Activated CD4-positive, alpha-beta T cell treated with anti-CD3 and anti-CD28 coated beads, Interleukin-2, amount 50 U/mL, for 4 hours (primary cell): ENCODE results near the gene OR2A7.
"Not testable (repeated sequence)": the region's sequence is repeated elsewhere in the genome, so short reads cannot be mapped to it uniquely, and the experiment has no call there.

Source experiments
- DNase-seq, 2 experiments: peaks; one replicate each; pipeline ENCODE4 v3.0.0-alpha.2; 2020

The OR2A7 gene

DNA sequence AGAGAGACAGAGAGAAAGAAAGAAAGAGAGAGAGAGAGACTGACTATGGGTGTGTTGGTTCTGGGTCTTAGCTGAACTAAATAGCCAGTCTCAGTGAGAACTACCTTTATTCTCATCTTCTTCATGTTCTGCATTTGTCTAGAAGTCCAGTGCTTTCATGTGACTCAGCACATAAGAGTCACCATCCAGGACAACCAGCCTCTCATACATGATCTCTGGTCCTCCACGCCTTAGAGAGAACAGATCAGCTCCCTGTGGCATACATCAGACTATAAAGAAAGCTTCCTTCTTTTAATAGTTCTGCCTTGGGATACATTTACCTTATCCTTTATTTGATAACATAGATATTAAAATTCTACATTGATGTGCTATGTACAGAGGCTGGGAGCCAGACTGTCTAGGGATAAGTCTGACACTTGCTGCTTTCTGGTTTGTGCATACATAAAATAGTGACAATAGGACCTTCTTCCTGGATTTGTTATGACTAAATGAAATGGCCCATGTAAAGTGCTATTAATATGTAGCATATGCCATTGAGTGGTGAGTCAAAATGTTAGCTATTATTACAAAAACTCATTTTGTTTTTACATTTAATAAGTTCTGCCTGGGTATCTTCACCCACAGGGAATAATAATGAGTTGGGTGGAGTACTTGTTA is 16.8 kb downstream of the OR2A7 start:
- DNase-seq, result not testable (repeated sequence)

DNA sequence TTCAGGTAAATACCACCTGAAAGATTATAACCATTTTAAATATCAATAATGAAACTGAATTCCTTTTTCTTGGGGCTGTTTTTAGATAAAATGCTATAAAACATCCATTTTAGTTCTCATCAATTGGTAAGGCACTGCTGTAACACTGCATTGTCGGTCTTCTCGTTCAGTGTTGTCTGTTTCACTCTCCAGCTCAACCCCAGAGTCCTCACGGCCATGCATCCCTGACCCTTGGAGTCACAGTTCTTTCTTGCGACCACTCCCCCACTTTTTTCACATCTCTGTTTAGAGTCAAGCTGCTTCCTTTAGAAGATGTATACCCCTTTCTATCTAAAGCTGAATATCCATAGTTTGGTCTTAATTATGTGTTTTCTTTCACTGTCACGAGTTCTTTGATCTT is 17.6 kb downstream of the OR2A7 start:
- not testable (repeated sequence) for DNase-seq

DNA sequence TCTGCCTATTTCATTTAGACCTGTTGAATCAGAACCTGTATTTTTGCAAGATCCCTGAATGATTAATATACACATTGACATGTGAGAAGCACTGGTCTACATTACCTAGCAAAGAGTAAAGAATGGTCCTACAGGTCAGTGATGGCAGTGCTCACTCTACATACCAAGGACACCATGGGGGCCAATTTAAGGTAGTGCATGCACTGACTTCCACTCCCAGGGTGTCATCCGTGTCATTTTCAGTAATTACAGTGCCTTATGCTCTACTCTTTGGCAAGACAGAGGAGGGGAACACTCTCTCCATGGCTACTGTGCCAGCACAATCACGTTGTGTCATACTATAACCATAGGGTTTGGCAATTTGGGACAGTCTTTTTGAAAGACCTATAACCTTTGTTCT is 19.2 kb downstream of the OR2A7 start:
- not testable (repeated sequence) for DNase-seq

DNA sequence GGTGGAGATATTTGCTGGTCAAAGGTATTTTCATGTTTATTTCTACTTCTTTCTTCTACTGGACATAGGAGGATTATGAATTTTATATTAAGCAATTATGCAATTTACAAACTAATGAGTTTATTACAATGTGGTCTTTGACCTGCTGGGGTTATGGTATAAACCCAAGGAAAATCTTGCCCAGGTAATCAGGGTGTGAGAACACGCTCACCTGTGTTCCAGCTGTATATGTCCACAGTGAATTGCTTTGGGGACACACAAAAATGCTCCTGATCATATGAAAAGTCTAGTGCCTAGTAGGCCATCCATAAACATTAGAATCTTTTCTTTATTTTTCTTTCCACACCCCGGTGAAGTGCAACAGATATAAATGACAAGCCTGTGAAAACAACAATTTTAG is 25.2 kb downstream of the OR2A7 start, which contains the start of gene OR2A42:
Gene OR2A42 (minus strand): TSS at position 241 of the 400 bp plus-strand sequence. CDS start 6,762 bp downstream, outside the sequence.
- not testable (repeated sequence) for DNase-seq

DNA sequence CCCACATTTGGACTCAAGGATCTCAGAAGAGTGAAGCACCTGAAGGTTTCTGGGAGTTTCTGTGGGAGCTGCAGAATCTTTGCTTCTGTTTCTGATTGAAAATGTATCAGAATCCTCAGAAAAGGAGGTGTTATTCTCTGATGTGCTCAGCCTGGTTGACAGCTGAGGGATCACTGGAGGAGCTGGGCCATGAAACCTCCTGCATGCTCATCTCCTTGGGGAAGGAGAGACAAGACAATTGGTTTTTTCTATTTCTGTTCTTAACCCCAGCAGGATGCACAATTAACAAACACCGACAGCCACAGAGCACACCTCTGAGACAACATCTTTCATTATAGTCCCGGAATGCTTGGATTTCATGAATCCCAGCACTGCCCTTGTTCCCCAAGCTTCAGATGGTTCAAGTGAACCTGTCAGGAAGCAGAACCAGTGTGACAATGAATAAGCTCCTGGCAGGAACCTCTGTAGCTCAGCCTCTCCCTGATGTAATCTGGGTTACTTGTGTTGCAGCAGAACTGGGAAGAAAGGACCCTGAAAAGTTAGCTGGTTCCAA is 26.0 kb downstream of the OR2A7 start:
- not testable (repeated sequence) for DNase-seq

DNA sequence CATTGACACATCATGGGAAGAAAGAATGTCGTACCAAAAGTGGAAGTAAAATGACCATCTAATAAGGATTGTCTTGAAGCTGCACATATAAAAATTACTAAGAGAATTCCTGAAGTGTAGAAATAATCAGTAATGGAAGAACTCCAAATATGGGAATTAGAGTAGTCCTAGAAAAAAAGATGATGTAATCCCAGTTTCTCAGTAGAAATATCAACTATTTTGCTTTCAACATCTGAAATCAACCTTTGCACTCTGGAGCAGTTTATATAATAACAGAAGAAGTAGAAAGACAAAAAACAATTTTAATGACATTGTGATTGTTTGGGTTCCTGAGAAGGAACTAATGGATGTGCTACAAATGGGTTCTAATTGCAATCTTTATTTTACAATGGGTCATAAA is 31.6 kb downstream of the OR2A7 start:
- not testable (repeated sequence) for DNase-seq

DNA sequence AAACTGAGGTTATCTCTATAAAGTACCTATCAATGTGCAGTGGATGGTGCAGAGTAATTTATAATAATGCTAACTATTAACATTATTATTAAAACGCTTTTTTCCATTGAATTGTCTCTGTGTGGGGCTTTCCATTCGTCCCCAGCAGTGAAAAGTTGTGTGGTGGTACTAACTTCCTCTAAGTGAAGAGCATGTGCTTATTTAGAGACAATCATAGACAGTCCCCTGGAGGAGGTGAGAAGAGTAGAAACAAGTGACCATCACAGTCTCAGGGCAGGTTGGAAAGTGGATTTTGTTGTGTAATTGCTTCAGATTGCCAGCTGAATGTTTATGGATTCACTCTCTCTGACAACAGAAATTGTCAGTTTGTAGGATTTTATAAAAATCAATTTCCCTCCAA is 33.6 kb downstream of the OR2A7 start:
- not testable (repeated sequence) for DNase-seq

DNA sequence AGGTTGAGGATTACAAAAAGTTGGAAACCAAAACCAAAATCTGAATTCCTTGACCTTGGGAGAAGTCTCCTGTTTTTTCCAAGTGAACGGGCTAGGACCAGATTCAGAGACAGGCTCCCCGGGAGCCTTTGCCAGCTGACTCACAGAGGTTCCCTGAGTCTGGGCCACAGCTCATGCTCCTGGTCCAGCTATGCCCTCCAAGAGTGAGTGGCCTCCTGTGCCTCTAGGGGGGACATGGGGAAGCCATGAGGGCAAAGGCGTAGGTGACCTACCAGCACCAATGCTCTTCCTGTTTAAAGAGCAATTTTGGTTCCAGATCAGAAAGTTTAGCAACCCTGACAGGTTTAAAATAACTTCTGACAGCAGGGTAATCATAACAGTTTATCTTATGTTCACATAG is 35.8 kb downstream of the OR2A7 start:
- DNase-seq, result not testable (repeated sequence)

DNA sequence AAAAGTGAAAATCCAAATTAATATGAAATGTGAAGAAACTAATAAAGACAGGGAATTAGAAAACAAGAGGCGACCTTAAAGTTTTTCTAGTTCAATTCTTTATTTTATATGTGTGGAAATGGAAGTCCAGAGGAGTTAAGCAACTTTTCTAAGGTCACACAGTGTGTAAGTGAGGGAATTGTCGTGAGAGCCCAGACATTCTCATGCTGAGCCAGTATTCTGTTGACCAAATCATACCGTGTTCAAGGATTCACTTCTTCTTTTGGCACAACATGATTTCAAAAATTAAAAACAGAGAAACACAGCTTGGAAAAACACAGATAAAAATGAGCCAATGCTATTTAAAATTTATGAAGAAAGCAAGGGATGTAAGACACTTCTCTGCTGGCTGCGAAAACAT is 37.7 kb downstream of the OR2A7 start:
- DNase-seq, result not testable (repeated sequence)

DNA sequence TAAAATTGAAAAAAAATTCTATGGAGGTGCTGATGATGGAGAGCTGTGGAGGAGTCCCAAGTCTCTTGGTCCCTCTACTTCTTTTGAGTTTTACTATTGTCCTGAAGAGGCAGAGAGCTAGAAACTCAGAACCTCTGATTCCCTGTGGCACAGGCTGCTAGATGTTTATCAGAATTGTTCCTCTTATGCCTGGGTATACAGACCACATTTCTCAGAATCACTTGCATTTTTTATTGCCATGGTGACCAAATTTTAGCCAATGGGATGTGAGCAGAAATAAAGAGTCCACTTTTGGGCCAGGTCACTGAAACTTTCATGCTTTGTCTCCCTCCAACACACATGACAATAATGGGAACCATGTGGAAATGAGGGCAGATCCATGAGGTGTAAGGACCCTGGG is 40.9 kb downstream of the OR2A7 start:
- DNase-seq, result not testable (repeated sequence)

DNA sequence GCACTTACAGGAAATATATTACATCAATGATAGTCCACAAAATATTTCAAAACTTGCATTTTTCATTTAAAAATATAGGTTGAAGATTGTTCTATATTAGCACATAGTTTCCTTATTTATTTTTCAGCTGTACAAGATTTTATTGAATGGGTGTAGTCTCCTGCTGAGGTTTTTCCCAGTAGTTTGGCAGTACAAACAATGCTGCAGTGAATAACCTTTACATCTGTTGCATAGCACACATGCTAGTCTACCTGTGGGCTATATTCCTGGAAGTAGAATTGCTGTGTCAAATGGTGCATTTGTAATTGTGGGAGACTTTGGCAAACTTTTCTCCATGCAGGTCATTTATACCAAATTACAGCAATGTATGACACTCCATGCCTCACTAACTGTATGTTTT is 44.1 kb downstream of the OR2A7 start:
- DNase-seq, result not testable (repeated sequence)

DNA sequence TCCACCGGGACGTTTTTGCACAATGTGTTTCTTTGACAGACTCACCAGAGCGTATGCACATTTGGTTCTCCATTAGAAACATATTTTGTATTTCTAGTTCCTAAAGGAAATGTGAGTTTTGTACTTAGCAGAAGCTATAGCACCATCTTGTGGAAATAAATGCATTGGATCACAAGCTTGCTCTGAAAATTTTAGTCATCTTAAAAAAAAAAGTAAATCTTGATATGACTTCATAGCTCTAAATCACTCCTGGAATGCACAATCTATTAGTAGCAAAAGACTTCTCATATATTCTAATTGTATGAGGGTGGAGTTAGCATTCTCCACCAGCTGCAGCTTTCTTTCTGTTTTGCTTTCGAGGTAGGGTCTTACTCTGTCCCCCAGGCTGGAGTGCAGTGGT is 45.4 kb downstream of the OR2A7 start:
- DNase-seq, result not testable (repeated sequence)

DNA sequence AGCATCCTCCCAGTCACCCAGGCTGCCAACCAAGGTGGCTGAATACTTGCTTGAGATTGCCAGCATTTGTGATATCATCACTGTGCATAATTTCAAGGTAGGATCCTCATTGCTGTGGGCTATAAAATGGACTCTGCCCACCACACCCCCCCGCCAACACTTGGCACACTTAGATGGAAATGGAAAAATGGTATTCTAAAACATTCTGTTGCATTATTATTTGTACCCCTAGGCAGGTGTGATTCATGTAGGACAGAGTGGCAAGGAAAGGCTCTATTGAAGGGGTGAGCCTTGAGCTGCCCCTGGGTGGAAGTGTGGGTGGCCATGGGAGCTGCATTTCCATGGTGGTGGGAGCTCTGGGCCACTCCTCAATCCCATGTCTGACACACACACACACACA is 46.0 kb downstream of the OR2A7 start:
- DNase-seq, result not testable (repeated sequence)

DNA sequence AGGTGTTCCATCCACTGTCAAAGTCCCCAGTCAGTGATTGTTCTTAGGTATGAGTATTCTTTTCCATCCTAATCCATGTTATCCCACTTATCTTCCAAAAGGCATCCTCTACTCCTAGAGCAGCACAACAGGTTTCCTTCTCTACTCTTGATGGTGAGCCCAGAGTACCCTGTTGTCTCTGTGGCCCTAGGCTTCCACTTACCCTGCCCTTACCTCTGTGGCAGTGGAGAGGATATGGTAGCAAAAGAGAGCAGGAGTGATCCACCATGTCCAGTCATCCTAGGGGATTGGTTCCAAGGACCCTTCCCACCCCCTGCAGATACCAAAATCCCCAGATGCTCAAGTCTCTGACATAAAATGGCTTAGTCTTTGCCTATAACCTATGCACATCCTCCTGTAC is 47.4 kb downstream of the OR2A7 start:
- not testable (repeated sequence) for DNase-seq
